ENCODE results near the gene JAM3. TPM values are rescaled to one million over a fixed set of nuclear protein-coding genes. Genes with fewer than 3 reads are reported as not detected.

The JAM3 gene
- total and polyA plus RNA-seq, 2 experiments from 2014 or later: 46.2 to 63.7 TPM

DNA sequence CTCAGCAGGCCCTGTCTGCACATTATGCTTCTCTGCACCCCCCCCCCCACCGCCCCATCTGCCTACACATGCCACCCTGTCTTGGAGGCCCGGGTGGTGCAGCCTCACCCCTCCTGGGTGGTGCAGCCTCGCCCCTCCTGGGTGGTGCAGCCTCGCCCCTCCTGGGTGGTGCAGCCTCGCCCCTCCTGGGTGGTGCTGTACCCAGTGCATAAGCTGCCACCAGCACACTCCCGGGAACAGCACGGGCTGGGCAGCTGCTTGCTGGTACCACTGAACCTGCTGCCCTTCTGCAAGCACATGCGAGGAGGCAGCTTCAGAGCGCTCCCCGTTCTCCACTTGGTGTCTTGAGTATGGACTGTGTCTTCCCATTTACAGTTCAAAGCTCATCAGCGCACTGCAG, 85.6 kb downstream of the JAM3 start:
- Histone ChIP-seq H4K20me1 (ENCODE audit: insufficient read depth) (no peaks in the 10 kb centered on the region), H3F3A (ENCODE audit: insufficient read depth) (no peaks in the 10 kb centered on the region), H3K4me1 (ENCODE audit: insufficient read depth) (no peaks in the 10 kb centered on the region), H3K9ac (no peak overlapping the region), H2AFZ (no peak overlapping the region), H3K27ac (no peak overlapping the region), H3K36me3 (ENCODE audit: low read depth) (peaks cover 31% of the 10 kb centered on the region; the same call in 1 of the 2 replicates), H3K4me2 (ENCODE audit: unreplicated experiment) (no peak overlapping the region), H3K79me2 (ENCODE audit: insufficient read depth) (no peaks in the 10 kb centered on the region), H3K27me3 (replicated peaks; ENCODE audit: insufficient read depth) (no peaks in the 10 kb centered on the region), H3K9me3 (ENCODE audit: low read depth) (no peaks in the 10 kb centered on the region), H3K4me3 (no peak overlapping the region), H3K9me2 (ENCODE audit: insufficient read depth) (no peaks in the 10 kb centered on the region)
- no peak for TF ChIP-seq EZH2phosphoT487 (IDR thresholded peaks at IDR 0.05; ENCODE audit: insufficient read depth, low read depth)
- TF ChIP-seq EZH2 (IDR thresholded peaks at IDR 0.05; ENCODE audit: insufficient read depth, poor library complexity, severe bottlenecking): no peak
- 80 to 81% methylated on average over 9 to 11 of the region's 11 CpGs for WGBS, 2 experiments (ENCODE audit: low coverage in 1 of 2, low lambda C conversion rate in 2 of 2, missing lambda C conversion rate in 2 of 2)
- no peak for DNase-seq
- in situ Hi-C loops (cut with MboI): no loop called here

DNA sequence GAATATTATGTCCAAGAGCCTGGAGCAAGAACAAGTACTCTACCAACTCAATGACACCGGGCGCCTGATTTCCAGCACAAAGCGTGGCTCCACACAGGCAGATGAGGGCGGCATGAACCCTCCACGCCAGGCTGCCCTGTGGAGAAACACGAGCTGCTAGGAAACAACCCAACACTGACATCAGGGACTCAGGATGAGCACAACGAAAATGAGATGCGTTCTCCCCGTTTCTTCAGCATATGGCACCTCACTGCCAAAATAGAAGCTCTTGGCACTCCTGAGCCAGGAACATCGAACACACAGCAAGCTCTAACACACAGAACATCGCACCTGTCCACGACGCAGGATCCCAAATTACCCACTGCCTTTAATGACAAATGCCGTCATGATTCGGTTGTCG, 86.6 kb downstream of the JAM3 start:
- H3K9ac ChIP-seq: no peak overlapping the region
- 89 to 93% methylated on average over 16 of the region's 16 CpGs for WGBS, 2 experiments (ENCODE audit: low coverage in 1 of 2, low lambda C conversion rate in 2 of 2, missing lambda C conversion rate in 2 of 2)
- no peak for DNase-seq
- no peaks in the 10 kb centered on the region for H3K4me1 ChIP-seq (ENCODE audit: insufficient read depth)
- no peak overlapping the region for H2AFZ ChIP-seq
- H3F3A ChIP-seq (ENCODE audit: insufficient read depth): no peaks in the 10 kb centered on the region
- H3K4me3 ChIP-seq: no peak overlapping the region
- H3K27ac ChIP-seq: no peak overlapping the region
- no peaks in the 10 kb centered on the region for H3K9me2 ChIP-seq (ENCODE audit: insufficient read depth)
- no peaks in the 10 kb centered on the region for H4K20me1 ChIP-seq (ENCODE audit: insufficient read depth)
- TF ChIP-seq EZH2 (IDR thresholded peaks at IDR 0.05; ENCODE audit: insufficient read depth, poor library complexity, severe bottlenecking) (no peak), EZH2phosphoT487 (IDR thresholded peaks at IDR 0.05; ENCODE audit: insufficient read depth, low read depth) (no peak)
- in situ Hi-C loops (cut with MboI): no loop called here
- H3K9me3 ChIP-seq (ENCODE audit: low read depth): no peaks in the 10 kb centered on the region
- H3K27me3 ChIP-seq (replicated peaks; ENCODE audit: insufficient read depth): no peaks in the 10 kb centered on the region
- no peaks in the 10 kb centered on the region for H3K79me2 ChIP-seq (ENCODE audit: insufficient read depth)
- no peak overlapping the region for H3K4me2 ChIP-seq (ENCODE audit: unreplicated experiment)
- peaks cover 25% of the 10 kb centered on the region; the same call in 1 of the 2 replicates for H3K36me3 ChIP-seq (ENCODE audit: low read depth)

GRCh38 chr11:134155946-134156865, 87.3 kb downstream of the JAM3 start:
- TF ChIP-seq EZH2 (IDR thresholded peaks at IDR 0.05; ENCODE audit: insufficient read depth, poor library complexity, severe bottlenecking) (no peak), EZH2phosphoT487 (IDR thresholded peaks at IDR 0.05; ENCODE audit: insufficient read depth, low read depth) (no peak)
- Histone ChIP-seq H3K4me2 (ENCODE audit: unreplicated experiment) (no peak overlapping the region), H3K27ac (no peak overlapping the region), H3F3A (ENCODE audit: insufficient read depth) (no peaks in the 10 kb centered on the region), H3K36me3 (ENCODE audit: low read depth) (peaks cover 17% of the 10 kb centered on the region; the same call in 1 of the 2 replicates), H3K79me2 (ENCODE audit: insufficient read depth) (no peaks in the 10 kb centered on the region), H3K9ac (no peak overlapping the region), H4K20me1 (ENCODE audit: insufficient read depth) (no peaks in the 10 kb centered on the region), H3K9me3 (ENCODE audit: low read depth) (no peaks in the 10 kb centered on the region), H3K27me3 (replicated peaks; ENCODE audit: insufficient read depth) (no peaks in the 10 kb centered on the region), H2AFZ (no peak overlapping the region), H3K9me2 (ENCODE audit: insufficient read depth) (no peaks in the 10 kb centered on the region), H3K4me1 (ENCODE audit: insufficient read depth) (no peaks in the 10 kb centered on the region), H3K4me3 (no peak overlapping the region)
- 94 to 96% methylated on average over 28 of the region's 28 CpGs for WGBS, 2 experiments (ENCODE audit: low coverage in 1 of 2, low lambda C conversion rate in 2 of 2, missing lambda C conversion rate in 2 of 2)
- DNase-seq: no peak
- in situ Hi-C loops (cut with MboI): no loop called here

GRCh38 chr11:134157451-134157850, 88.6 kb downstream of the JAM3 start:
- H3K9me2 ChIP-seq (ENCODE audit: insufficient read depth): no peaks in the 10 kb centered on the region
- H3K9me3 ChIP-seq (ENCODE audit: low read depth): no peaks in the 10 kb centered on the region
- no peaks in the 10 kb centered on the region for H3K4me1 ChIP-seq (ENCODE audit: insufficient read depth)
- in situ Hi-C loops (cut with MboI): no loop called here
- H3K27ac ChIP-seq: no peak overlapping the region
- H3K27me3 ChIP-seq (replicated peaks; ENCODE audit: insufficient read depth): no peaks in the 10 kb centered on the region
- no peaks in the 10 kb centered on the region for H3F3A ChIP-seq (ENCODE audit: insufficient read depth)
- H3K36me3 ChIP-seq (ENCODE audit: low read depth): peaks cover 8% of the 10 kb centered on the region; the same call in 1 of the 2 replicates
- no peak overlapping the region for H2AFZ ChIP-seq
- no peak for DNase-seq
- no peak overlapping the region for H3K4me2 ChIP-seq (ENCODE audit: unreplicated experiment)
- H4K20me1 ChIP-seq (ENCODE audit: insufficient read depth): no peaks in the 10 kb centered on the region
- H3K4me3 ChIP-seq: no peak overlapping the region
- no peak for TF ChIP-seq EZH2phosphoT487 (IDR thresholded peaks at IDR 0.05; ENCODE audit: insufficient read depth, low read depth)
- no peak for TF ChIP-seq EZH2 (IDR thresholded peaks at IDR 0.05; ENCODE audit: insufficient read depth, poor library complexity, severe bottlenecking)
- WGBS, 2 experiments (ENCODE audit: low coverage in 1 of 2, low lambda C conversion rate in 2 of 2, missing lambda C conversion rate in 2 of 2): 76 to 80% methylated on average over 4 of the region's 4 CpGs
- H3K9ac ChIP-seq: no peak overlapping the region
- no peaks in the 10 kb centered on the region for H3K79me2 ChIP-seq (ENCODE audit: insufficient read depth)
